Large intestine (tissue), 1 donor: Measurements from ENCODE around the gene KRTAP4-6. TPM values are rescaled to one million over a fixed set of nuclear protein-coding genes. Genes with fewer than 3 reads are reported as not detected.

Experiments
- polyA plus RNA-seq: library from polyadenylated mRNA; unstranded; fragments of 120-200 nt; gene quantifications from one replicate; pipeline ENCODE4 v1.2.1, GENCODE V29; 2013

KRTAP4-6 gene
- polyA plus RNA-seq, 1 donor = not detected

Other genes with a start within 250 kb of the KRTAP4-6 start
- gene KRT23, start 202.9 kb downstream of the KRTAP4-6 start, polyA plus RNA-seq = 0.18 TPM
- gene KRT39, start 173.6 kb downstream of the KRTAP4-6 start, polyA plus RNA-seq = not detected
- 0.07 TPM for gene KRT40, start 156.2 kb downstream of the KRTAP4-6 start, polyA plus RNA-seq
- gene KRTAP3-3, start 146.4 kb downstream of the KRTAP4-6 start, polyA plus RNA-seq = not detected
- gene KRTAP3-2, start 140.6 kb downstream of the KRTAP4-6 start, polyA plus RNA-seq = not detected
- gene KRTAP3-1, start 131.4 kb downstream of the KRTAP4-6 start, polyA plus RNA-seq = not detected
- gene KRTAP1-5, start 113.3 kb downstream of the KRTAP4-6 start, polyA plus RNA-seq = not detected
- gene KRTAP1-4, start 110.3 kb downstream of the KRTAP4-6 start, polyA plus RNA-seq = not detected
- gene KRTAP1-3, start 105.7 kb downstream of the KRTAP4-6 start, polyA plus RNA-seq = not detected
- gene KRTAP1-1, start 99.1 kb downstream of the KRTAP4-6 start, polyA plus RNA-seq = not detected
- gene KRTAP2-1, start 93.2 kb downstream of the KRTAP4-6 start, polyA plus RNA-seq = not detected
- not detected for gene KRTAP2-2, start 85.3 kb downstream of the KRTAP4-6 start, polyA plus RNA-seq
- gene KRTAP2-3, start 80.4 kb downstream of the KRTAP4-6 start, polyA plus RNA-seq = not detected
- gene KRTAP2-4, start 74.7 kb downstream of the KRTAP4-6 start, polyA plus RNA-seq = not detected
- not detected for gene KRTAP4-7, start 56.4 kb downstream of the KRTAP4-6 start, polyA plus RNA-seq
- not detected for gene KRTAP4-8, start 42.4 kb downstream of the KRTAP4-6 start, polyA plus RNA-seq
- not detected for gene KRTAP4-16, start 38.3 kb downstream of the KRTAP4-6 start, polyA plus RNA-seq
- gene KRTAP4-9, start 35.2 kb downstream of the KRTAP4-6 start, polyA plus RNA-seq = not detected
- gene KRTAP4-11, start 22.2 kb downstream of the KRTAP4-6 start, polyA plus RNA-seq = not detected
- gene KRTAP4-12, start 16.4 kb downstream of the KRTAP4-6 start, polyA plus RNA-seq = not detected
- not detected for gene KRTAP4-5, start 9.3 kb upstream of the KRTAP4-6 start, polyA plus RNA-seq
- gene KRTAP4-4, start 20.2 kb upstream of the KRTAP4-6 start, polyA plus RNA-seq = not detected
- gene KRTAP4-3, start 27.7 kb upstream of the KRTAP4-6 start, polyA plus RNA-seq = not detected
- not detected for gene KRTAP4-2, start 37.7 kb upstream of the KRTAP4-6 start, polyA plus RNA-seq
- gene KRTAP4-1, start 44.4 kb upstream of the KRTAP4-6 start, polyA plus RNA-seq = not detected
- gene KRTAP9-1, start 49.3 kb upstream of the KRTAP4-6 start, polyA plus RNA-seq = not detected
- not detected for gene KRTAP9-2, start 86.1 kb upstream of the KRTAP4-6 start, polyA plus RNA-seq
- not detected for gene KRTAP9-3, start 91.9 kb upstream of the KRTAP4-6 start, polyA plus RNA-seq
- gene KRTAP9-8, start 97.5 kb upstream of the KRTAP4-6 start, polyA plus RNA-seq = not detected
- gene KRTAP9-4, start 109.1 kb upstream of the KRTAP4-6 start, polyA plus RNA-seq = not detected
- gene KRTAP9-9, start 114.8 kb upstream of the KRTAP4-6 start, polyA plus RNA-seq = not detected
- gene KRTAP9-6, start 124.8 kb upstream of the KRTAP4-6 start, polyA plus RNA-seq = not detected
- gene KRTAP9-7, start 135.2 kb upstream of the KRTAP4-6 start, polyA plus RNA-seq = not detected
- not detected for gene KRTAP29-1, start 162.3 kb upstream of the KRTAP4-6 start, polyA plus RNA-seq
- gene KRTAP16-1, start 168.8 kb upstream of the KRTAP4-6 start, polyA plus RNA-seq = not detected
- 0.07 TPM for gene KRTAP17-1, start 175.2 kb upstream of the KRTAP4-6 start, polyA plus RNA-seq
- gene KRT33A, start 210.3 kb upstream of the KRTAP4-6 start, polyA plus RNA-seq = not detected
- not detected for gene KRT33B, start 229.3 kb upstream of the KRTAP4-6 start, polyA plus RNA-seq
- gene KRT34, start 241.8 kb upstream of the KRTAP4-6 start, polyA plus RNA-seq = not detected